Left lung (tissue), 10 donors: ENCODE results near the gene SSBP4. TPM values are rescaled to one million over a fixed set of nuclear protein-coding genes. Genes with fewer than 3 reads are reported as not detected.

Source experiments
- ATAC-seq: fragments of 200-7000 bp; cut with Tn5 transposase; one replicate; pipeline ENCODE4 v1.9.1; 2020; ENCODE audit warnings: moderate library complexity
- DNase-seq, 4 donors: peaks; one replicate each; pipeline ENCODE4 v3.0.0-alpha.2; 2013 to 2020
- H3K27ac ChIP-seq, 2 donors: fragments of 200-600 bp; sonication (generic) in 1 of 2; one replicate each; pipeline versions ENCODE4 v1.5.0 to v1.8.0; 2020 to 2021
- H3K27me3 ChIP-seq, 2 donors: fragments of 200-600 bp; sonication (generic) in 1 of 2; one replicate each; pipeline versions ENCODE4 v1.5.0 to v1.8.0; 2020 to 2021
- H3K36me3 ChIP-seq, 2 donors: fragments of 200-600 bp; sonication (generic) in 1 of 2; one replicate each; pipeline versions ENCODE4 v1.5.0 to v1.8.0; 2020 to 2021
- H3K4me1 ChIP-seq, 2 donors: fragments of 200-600 bp; one replicate each; pipeline ENCODE4 v1.8.0; 2021
- H3K4me3 ChIP-seq, 2 donors: fragments of 200-600 bp; sonication (generic) in 1 of 2; one replicate each; pipeline versions ENCODE4 v1.5.0 to v1.8.0; 2020 to 2021; ENCODE audit warnings: mild to moderate bottlenecking in 1 of 2
- H3K9me3 ChIP-seq, 2 donors: fragments of 200-600 bp; sonication (generic) in 1 of 2; one replicate each; pipeline versions ENCODE4 v1.5.0 to v1.8.0; 2020 to 2021
- intact Hi-C, 2 donors: fragments of 100-400 bp; cut with DNase I; formaldehyde crosslinking; loops; one replicate each; pipeline versions ENCODE4 v1.11.2 to v1.14.2; 2022
- polyA plus RNA-seq, 6 donors: library from polyadenylated mRNA; unstranded; fragments of 120-200 nt; gene quantifications; one replicate each; pipeline ENCODE4 v1.2.1, GENCODE V29; 2013; ENCODE audit not compliant: insufficient read length in 6 of 6
- total RNA-seq, 2 donors: library from RNA; stranded (reverse); fragmentation: NEBNext Ultra II Directional; extraction: Animal tissue kit (Norgen Biotek cat#: 25700); gene quantifications; one replicate each; pipeline ENCODE4 v1.2.1, GENCODE V29; 2021
- TF ChIP-seq, protein P1 (sequence below), 2 donors: fragments of 200-600 bp; sonication (generic) in 1 of 2; IDR thresholded peaks; one replicate each; pipeline versions ENCODE4 v1.5.0 to v1.8.0; 2021; ENCODE audit warnings: antibody characterized with exemption in 2 of 2
- donor health status: DM: no; HTN: yes; CAD: no.
- donor health status: DM: no; HTN: no; CAD: no.

Gene SSBP4
- total and polyA plus RNA-seq, 8 donors, result 49.8 to 99.8 (median 74.5) TPM

GRCh38 chr19:18441804-18442788, 22.9 kb downstream of the SSBP4 start:
- Histone ChIP-seq H3K4me1 (peaks cover 4 to 24% of the 10 kb centered on the region in 2 donors), H3K9me3 (no peaks in the 10 kb centered on the region), H3K27ac (no peak overlapping the region), H3K4me3 (no peak overlapping the region), H3K36me3 (peaks cover 0 to 45% of the 10 kb centered on the region in 2 donors), H3K27me3 (peaks cover 0 to 24% of the 10 kb centered on the region in 2 donors)
- TF ChIP-seq, protein P1, sequence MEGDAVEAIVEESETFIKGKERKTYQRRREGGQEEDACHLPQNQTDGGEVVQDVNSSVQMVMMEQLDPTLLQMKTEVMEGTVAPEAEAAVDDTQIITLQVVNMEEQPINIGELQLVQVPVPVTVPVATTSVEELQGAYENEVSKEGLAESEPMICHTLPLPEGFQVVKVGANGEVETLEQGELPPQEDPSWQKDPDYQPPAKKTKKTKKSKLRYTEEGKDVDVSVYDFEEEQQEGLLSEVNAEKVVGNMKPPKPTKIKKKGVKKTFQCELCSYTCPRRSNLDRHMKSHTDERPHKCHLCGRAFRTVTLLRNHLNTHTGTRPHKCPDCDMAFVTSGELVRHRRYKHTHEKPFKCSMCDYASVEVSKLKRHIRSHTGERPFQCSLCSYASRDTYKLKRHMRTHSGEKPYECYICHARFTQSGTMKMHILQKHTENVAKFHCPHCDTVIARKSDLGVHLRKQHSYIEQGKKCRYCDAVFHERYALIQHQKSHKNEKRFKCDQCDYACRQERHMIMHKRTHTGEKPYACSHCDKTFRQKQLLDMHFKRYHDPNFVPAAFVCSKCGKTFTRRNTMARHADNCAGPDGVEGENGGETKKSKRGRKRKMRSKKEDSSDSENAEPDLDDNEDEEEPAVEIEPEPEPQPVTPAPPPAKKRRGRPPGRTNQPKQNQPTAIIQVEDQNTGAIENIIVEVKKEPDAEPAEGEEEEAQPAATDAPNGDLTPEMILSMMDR (IDR thresholded peaks at IDR 0.05), result no peak
- DNase-seq (no peak), ATAC-seq (no peak)
- intact Hi-C loops, result no loop called here

DNA sequence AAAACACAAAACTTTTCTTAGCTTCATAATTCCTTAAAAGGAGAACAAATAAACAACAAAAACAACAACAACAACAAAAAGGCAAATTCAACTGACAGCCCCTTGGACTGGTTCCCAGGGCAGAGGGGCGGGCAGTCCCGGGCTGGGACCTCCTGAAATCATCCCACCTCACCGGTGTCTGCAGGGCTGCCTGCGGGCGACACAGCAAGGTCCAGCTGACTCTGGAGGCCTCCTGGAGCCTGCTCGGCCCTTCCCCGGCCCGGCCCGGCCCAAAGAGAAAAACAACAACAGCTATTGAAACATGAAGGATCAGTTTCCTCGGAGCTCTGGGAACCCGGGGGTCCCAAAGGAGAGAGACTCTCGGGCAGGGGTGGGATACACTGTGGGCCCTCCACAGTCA, 23.7 kb downstream of the SSBP4 start:
- intact Hi-C loops, result no loop called here
- TF ChIP-seq, protein P1 (IDR thresholded peaks at IDR 0.05), result no peak
- no peak for DNase-seq
- Histone ChIP-seq H3K4me1 (peaks cover 4 to 15% of the 10 kb centered on the region in 2 donors), H3K27me3 (peaks cover 0 to 15% of the 10 kb centered on the region in 2 donors), H3K36me3 (peaks cover 0 to 53% of the 10 kb centered on the region in 2 donors), H3K27ac (no peak overlapping the region), H3K4me3 (no peak overlapping the region), H3K9me3 (no peaks in the 10 kb centered on the region)
- ATAC-seq, result no peak

DNA sequence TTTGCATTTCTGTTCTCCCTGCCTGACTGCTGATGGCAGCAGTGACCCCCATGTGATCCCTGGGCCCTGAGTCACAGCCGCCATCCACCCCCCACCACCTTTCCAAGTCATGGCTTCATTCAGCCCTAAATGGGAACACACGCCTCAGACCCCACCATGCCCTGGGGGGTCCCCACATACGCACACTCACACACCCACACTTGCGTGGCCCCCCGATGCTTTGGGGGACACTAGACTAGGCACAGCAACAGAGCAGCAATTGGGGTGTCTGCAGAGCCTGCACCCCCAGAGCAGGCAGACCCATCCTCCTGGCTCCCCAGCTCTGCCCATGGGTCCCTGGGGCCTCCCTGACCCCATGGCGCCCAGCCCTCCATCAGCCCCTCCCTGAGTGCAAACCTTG, 24.2 kb downstream of the SSBP4 start:
- Histone ChIP-seq H3K36me3 (peaks cover 0 to 56% of the 10 kb centered on the region in 2 donors), H3K4me3 (no peak overlapping the region), H3K27ac (no peak overlapping the region), H3K27me3 (peaks cover 0 to 11% of the 10 kb centered on the region in 2 donors), H3K4me1 (peaks cover 4 to 11% of the 10 kb centered on the region in 2 donors), H3K9me3 (no peaks in the 10 kb centered on the region)
- intact Hi-C loops, result no loop called here
- no peak for DNase-seq
- ATAC-seq, result no peak
- TF ChIP-seq, protein P1 (IDR thresholded peaks at IDR 0.05), result no peak

DNA sequence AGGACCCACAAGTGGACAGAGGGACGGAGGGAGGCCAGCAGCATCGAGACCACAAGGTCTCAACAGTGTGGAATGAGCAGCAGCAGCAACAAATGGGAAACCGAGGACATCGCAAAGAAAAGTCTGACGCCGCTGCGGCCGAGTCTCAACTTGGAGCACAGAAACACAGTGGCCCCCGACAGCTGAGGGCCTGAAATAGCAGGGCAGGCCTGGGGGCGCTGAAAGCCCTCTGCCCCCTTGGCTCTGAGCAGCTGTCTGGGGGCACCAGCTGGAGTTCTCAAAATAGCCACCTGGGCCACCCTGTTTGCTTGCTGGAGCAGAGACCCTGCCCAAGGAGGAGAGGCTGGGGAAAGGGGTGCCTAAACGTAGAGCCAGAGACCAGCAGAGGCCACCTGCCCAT, 24.6 kb downstream of the SSBP4 start:
- Histone ChIP-seq H3K27me3 (peaks cover 0 to 7% of the 10 kb centered on the region in 2 donors), H3K4me3 (no peak overlapping the region), H3K36me3 (peaks cover 0 to 61% of the 10 kb centered on the region in 2 donors), H3K4me1 (peaks cover under 1 to 6% of the 10 kb centered on the region in 2 donors), H3K27ac (no peak overlapping the region), H3K9me3 (no peaks in the 10 kb centered on the region)
- TF ChIP-seq, protein P1 (IDR thresholded peaks at IDR 0.05), result no peak
- no peak for DNase-seq
- ATAC-seq, result no peak
- intact Hi-C loops, result no loop called here

DNA sequence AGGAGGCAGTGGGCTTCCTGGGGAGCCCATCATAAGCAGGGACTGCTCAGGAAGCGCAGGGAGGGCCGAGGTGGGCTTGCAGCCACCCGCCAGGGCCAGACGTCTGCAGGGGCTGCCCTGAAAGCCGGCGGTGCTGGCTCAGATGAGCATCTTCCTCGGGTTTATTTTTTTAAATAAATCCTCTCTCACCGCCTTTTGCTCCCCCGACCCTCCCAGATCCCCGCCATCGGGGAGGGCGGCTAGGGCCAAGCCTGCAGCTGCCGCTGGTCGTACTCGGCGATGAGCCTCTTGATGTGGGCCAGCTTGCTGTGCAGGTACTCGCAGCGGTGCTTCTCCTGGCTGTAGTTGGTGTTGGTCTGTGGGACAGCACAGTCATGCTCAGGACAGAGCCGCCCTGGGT, 25.3 kb downstream of the SSBP4 start:
- no peak overlapping the region for H3K4me3 ChIP-seq
- intact Hi-C loops, result no loop called here
- TF ChIP-seq, protein P1 (IDR thresholded peaks at IDR 0.05), result no peak
- no peaks in the 10 kb centered on the region for H3K4me1 ChIP-seq
- H3K9me3 ChIP-seq, result no peaks in the 10 kb centered on the region
- H3K36me3 ChIP-seq, result peaks cover 0 to 67% of the 10 kb centered on the region in 2 donors
- DNase-seq (no peak), ATAC-seq (no peak)
- no peaks in the 10 kb centered on the region for H3K27me3 ChIP-seq
- H3K27ac ChIP-seq, result no peak overlapping the region
